Rectal smooth muscle tissue (tissue), 1 donor: Measurements from ENCODE around the gene SCNN1A.

Experiments used
- H3K27ac ChIP-seq: one replicate; pipeline ENCODE4 v1.7.0; 2013; ENCODE audit warnings: low read depth, low read length, inconsistent platforms
- H3K27me3 ChIP-seq: one replicate; pipeline ENCODE4 v1.7.0; 2013; ENCODE audit warnings: low read length; ENCODE audit not compliant: control insufficient read depth, insufficient read depth
- H3K36me3 ChIP-seq: one replicate; pipeline ENCODE4 v1.7.0; 2013; ENCODE audit warnings: low read length; ENCODE audit not compliant: control insufficient read depth, insufficient read depth
- H3K4me1 ChIP-seq: one replicate; pipeline ENCODE4 v1.7.0; 2013; ENCODE audit warnings: low read length; ENCODE audit not compliant: control insufficient read depth, insufficient read depth
- H3K4me3 ChIP-seq: one replicate; pipeline ENCODE4 v1.7.0; 2013; ENCODE audit warnings: low read length
- H3K9ac ChIP-seq: one replicate; pipeline ENCODE4 v1.7.0; 2013; ENCODE audit warnings: low read length

Gene SCNN1A

DNA sequence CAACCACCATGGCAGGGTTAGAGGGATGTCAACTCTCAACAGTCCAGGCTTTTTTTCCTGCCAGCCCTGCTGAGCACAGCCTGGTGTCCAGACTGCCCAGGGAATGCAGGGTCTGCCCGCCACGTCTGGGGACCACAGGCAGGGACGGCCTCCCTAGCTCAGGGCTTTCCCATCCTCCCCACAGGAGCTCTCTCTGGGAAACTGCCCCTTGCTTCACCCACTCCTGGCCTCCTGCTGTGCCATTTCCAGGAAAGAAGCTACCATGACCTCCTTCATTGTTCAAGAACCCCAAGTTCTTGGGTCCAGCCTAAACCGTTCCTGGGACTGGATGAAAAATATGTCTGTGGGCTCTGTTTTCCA, 4.8 kb downstream of the SCNN1A start:
- Histone ChIP-seq H3K4me3 (peak overlapping the region; percentile 1), H3K36me3 (no peaks in the 10 kb centered on the region), H3K9ac (no peak overlapping the region), H3K27me3 (no peaks in the 10 kb centered on the region), H3K27ac (no peak overlapping the region), H3K4me1 (no peaks in the 10 kb centered on the region)

DNA sequence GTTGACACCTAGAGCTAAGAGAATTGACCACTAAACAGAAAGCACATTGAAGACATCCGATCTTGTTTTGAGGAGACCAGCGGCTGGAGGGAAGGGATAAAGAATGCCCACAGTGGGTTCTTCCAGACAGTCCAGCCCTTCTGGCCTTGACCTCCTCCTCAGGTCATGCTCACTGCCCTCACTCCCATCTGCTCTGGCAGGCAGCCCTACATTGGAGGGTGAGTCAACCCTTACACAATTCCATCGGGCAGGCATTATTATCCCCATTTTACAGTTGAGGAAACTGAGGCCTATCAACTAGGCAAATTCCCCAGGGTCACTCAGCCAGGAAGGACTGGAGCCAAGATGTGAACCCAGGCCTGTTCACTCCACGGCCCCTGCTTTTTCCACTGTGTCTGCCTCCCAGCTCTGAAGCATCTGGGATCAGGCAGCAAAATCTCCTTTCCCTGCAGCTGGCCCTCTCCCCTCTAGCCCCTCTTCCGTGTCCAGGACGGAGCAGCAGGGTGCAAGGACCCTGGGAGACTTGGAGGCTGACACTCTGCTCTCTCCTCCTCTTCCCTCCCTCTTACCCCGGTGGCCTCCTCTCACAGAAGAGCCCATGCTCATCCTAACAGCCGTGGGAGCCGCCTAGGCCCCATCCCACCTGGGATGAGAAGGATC, 5.3 kb downstream of the SCNN1A start:
- Histone ChIP-seq H3K36me3 (no peaks in the 10 kb centered on the region), H3K27me3 (no peaks in the 10 kb centered on the region), H3K4me3 (no peak overlapping the region), H3K9ac (no peak overlapping the region), H3K27ac (no peak overlapping the region), H3K4me1 (no peaks in the 10 kb centered on the region)

DNA sequence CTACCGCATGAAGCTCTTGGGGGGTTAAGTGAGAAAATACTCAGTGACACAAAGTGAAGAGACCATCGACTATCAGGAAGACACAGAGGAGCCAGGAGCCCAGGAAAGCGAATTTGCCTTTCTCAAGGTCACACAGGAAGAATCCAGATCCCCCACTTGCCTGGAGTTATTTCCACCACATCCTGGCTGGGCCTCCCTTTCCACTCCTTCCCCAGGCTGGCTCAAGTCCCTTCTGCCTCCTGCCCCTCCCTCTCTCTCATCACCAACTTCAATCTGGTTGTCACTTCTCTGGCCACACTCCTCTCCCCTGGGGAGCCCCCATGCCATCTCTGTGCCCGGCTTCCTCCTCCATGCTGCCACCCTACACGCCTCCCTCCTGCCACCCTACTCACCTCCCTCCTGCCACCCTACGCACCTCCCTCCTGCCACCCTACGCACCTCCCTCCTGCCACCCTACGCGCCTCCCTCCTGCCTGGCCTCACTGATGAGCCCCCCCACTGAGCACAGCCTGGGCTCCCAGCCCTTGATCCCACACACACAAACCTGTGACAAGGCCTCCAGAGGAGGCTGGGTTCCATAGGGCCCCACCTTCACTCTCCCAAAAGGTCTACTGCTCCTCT, 6.3 kb downstream of the SCNN1A start:
- Histone ChIP-seq H3K27ac (no peak overlapping the region), H3K9ac (no peak overlapping the region)

DNA sequence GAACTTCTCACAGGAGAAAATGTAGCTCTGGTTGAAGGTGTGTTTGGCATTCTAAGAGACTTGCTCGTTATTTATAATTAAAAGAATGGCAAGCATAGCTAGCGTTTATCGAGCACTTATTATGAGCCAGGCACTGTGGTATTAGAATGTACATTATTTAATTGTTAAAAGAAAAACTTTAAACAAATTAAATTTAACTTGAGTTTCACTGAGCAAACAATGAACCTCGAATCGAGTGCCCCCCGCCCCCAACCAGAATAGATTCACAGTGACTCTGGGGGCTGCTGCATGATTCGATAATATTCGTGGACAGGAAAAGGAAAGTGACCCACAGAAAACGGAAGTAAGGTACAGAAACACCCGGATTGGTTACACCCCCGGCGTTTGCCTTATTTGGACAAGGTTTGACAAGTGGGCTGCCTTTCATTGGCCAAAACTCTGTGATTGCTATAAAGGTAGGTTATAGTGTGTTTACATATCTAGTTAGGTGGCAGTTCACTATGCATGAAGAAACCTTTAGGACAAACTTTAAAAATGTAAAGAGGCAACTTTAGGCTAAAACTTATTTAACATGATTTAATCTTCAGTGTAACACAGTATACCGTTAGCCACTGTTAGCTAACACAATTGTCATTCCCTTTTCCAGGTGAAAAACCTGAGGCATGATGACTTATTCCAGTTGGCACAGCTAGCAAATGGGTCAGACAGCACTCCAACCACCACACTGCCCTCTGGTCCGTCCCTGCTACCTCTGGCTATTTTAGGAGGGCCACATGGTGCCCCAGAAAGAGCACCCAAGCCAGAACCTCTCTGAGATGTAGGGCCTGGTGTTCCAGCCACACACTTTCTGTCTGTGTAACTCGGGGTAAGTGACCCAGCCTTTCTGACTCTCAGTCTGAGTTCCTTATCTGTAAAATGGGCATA, 7.1 kb downstream of the SCNN1A start:
- Histone ChIP-seq H3K36me3 (no peaks in the 10 kb centered on the region), H3K4me3 (no peak overlapping the region), H3K4me1 (no peaks in the 10 kb centered on the region), H3K27ac (no peak overlapping the region), H3K9ac (no peak overlapping the region), H3K27me3 (no peaks in the 10 kb centered on the region)

More for the DNA sequence above, 6.3 kb downstream of the SCNN1A start:
- Histone ChIP-seq H3K36me3 (no peaks in the 10 kb centered on the region), H3K4me3 (no peak overlapping the region), H3K4me1 (no peaks in the 10 kb centered on the region), H3K27me3 (no peaks in the 10 kb centered on the region)

DNA sequence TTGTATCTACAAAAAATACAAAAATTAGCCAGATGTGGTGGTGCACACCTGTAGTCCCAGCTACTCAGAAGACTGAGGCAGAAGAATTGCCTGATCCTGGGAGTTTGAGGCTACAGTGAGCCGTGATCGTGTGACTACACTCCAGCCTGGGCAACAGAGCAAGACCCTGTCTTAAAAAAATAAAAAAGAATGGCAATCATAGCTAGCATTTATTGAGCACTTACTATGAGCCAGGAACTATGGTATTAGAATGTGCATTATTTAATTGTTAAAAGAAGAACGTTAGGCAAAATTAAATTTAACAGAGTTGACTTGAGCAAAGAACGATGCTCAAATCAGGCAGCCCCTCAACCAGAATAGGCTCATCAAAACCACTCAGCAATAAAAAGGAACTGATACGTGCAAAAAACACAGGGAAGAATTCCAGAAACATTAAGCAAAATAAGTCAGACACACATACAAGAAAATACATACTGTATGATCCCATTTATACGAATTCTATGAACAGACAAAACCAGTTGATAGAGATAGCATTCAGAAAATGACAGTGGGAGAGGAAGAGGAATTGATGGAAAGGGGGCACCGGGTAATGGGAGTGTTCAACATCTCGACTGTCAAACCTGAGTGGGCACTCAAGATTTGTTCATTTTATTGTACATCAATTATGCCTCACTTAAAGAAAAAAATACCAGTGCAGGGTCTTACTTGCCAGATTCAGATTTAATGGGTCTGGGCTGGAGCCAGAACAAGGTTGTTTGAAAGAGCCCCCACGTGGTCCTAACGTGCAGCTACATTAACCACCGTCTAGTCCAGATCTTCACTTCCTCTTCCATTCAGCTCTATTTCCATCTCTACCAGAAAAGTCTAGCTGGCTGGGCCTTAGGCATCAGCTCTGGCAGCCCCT, 8.0 kb downstream of the SCNN1A start:
- no peaks in the 10 kb centered on the region for H3K4me1 ChIP-seq
- H3K27ac ChIP-seq = no peak overlapping the region
- no peak overlapping the region for H3K9ac ChIP-seq
- H3K4me3 ChIP-seq = no peak overlapping the region
- H3K27me3 ChIP-seq = no peaks in the 10 kb centered on the region
- H3K36me3 ChIP-seq = no peaks in the 10 kb centered on the region

DNA sequence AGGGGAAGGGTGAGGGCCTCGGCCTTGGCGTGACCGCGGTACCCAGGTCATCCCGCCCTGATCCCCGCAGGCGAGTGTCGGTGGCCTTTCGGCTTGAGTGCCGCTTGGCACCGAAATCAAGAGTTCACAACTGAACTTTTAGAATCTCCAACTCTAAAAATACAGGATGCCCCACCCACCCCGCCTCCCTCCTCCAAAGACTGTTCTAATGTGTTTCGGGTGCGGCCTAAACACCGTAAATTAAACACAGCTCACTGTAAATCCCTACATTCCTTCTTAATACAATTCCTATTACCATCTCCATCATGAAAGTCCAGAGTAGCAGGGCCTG, 11.4 kb downstream of the SCNN1A start:
- no peaks in the 10 kb centered on the region for H3K4me1 ChIP-seq
- H3K27me3 ChIP-seq = no peaks in the 10 kb centered on the region
- H3K27ac ChIP-seq = peak overlapping the region; percentile 91
- no peak overlapping the region for H3K9ac ChIP-seq
- H3K36me3 ChIP-seq = no peaks in the 10 kb centered on the region
- H3K4me3 ChIP-seq = peak overlapping the region; percentile 61

DNA sequence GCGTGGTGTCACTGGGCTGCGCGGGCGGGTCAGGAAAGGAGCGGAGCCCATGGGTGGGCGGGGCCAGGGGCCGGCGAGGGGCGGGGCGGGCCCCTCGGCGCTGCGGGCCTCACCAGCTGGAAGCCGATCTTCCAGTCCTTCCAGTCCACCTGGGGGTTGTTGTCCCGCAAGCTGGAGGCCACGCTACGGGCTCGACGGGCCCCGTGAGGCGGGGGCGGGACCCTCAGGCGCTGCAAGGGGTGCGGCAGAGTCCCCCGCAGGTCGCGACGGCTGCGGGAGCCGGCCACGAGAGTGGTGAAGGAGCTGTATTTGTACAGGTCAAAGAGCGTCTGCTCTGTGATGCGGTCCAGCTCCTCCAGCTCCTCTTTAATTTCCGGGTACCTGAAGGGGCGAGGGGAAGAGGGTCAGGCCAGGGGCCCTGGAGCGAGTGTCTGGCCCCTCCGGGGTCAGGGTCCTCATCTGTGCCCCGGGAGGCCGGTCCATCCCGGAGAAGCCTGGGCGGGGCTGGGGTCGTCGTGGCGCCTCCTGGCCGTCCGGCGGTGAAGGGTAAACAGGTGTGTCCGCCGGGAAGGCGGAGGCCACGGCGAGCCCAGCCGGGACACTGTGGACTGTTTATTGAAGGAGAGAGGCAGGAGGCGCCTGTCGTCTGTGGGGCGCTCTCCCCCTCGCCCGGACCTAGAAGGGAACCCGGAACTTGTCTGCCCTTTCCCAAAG, 11.9 kb downstream of the SCNN1A start:
- Histone ChIP-seq H3K4me1 (no peaks in the 10 kb centered on the region), H3K36me3 (no peaks in the 10 kb centered on the region), H3K27me3 (no peaks in the 10 kb centered on the region), H3K27ac (peak overlapping the region; percentile 91), H3K4me3 (peak overlapping the region; percentile 61), H3K9ac (no peak overlapping the region)

DNA sequence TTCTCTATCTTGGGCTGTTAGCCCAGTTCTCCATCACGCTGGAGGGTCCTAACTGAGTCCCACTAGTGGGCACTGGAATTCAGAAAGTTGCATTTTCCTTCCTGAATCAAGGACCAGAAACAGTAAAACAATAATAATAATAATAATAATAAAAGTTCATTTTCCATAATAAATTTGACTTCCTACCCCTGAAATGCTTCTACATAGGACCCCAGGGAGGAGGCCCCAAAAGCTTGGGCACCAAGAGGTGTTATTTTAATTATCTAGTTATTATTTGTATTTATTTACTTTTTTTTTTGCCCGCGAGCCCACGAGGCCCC, 12.4 kb downstream of the SCNN1A start:
- H3K27ac ChIP-seq = no peak overlapping the region
- no peaks in the 10 kb centered on the region for H3K4me1 ChIP-seq
- H3K27me3 ChIP-seq = no peaks in the 10 kb centered on the region
- H3K36me3 ChIP-seq = no peaks in the 10 kb centered on the region
- H3K4me3 ChIP-seq = no peak overlapping the region
- no peak overlapping the region for H3K9ac ChIP-seq

DNA sequence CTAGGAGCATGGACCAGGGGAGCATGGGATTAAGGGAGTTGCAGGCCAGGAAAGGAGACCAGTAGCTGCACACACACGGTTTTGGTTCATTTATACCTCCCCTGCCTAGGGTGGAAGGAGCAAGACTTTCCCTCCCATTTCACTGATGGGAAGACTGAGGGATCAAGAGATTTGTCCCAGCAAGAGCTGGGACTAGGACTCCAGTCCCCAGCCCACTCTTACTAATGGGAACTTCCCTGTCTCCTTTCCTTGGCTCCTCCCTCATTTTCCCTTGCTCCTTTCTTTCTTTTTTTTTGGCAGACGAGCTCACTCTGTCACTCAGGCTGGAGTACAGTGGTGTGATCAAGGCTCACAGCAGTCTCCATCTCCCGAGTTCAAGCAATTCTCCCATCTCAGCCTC, 13.0 kb downstream of the SCNN1A start:
- no peaks in the 10 kb centered on the region for H3K27me3 ChIP-seq
- H3K36me3 ChIP-seq = no peaks in the 10 kb centered on the region
- no peak overlapping the region for H3K27ac ChIP-seq
- H3K9ac ChIP-seq = no peak overlapping the region
- H3K4me3 ChIP-seq = no peak overlapping the region
- no peaks in the 10 kb centered on the region for H3K4me1 ChIP-seq

DNA sequence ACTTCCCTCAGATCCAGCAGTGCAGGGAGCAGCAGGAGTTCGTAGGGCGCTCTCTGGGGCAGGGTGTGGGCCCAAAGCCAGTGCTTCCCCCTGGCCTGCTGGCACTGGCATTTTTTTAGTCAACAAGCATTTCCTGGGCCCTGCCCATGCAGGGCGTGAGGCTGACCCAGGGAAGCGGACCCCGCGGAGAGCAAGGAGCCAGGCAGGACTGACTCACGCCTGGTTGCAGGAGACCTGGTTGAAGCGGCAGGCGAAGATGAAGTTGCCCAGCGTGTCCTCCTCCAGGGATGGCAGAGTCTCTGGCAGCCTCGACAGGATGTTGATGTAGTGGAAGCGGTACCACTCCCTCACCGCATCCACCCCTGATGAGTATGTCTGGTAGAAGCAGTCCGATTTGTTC, 13.5 kb downstream of the SCNN1A start:
- Histone ChIP-seq H3K4me3 (no peak overlapping the region), H3K36me3 (no peaks in the 10 kb centered on the region), H3K27ac (no peak overlapping the region), H3K4me1 (no peaks in the 10 kb centered on the region), H3K9ac (no peak overlapping the region), H3K27me3 (no peaks in the 10 kb centered on the region)

DNA sequence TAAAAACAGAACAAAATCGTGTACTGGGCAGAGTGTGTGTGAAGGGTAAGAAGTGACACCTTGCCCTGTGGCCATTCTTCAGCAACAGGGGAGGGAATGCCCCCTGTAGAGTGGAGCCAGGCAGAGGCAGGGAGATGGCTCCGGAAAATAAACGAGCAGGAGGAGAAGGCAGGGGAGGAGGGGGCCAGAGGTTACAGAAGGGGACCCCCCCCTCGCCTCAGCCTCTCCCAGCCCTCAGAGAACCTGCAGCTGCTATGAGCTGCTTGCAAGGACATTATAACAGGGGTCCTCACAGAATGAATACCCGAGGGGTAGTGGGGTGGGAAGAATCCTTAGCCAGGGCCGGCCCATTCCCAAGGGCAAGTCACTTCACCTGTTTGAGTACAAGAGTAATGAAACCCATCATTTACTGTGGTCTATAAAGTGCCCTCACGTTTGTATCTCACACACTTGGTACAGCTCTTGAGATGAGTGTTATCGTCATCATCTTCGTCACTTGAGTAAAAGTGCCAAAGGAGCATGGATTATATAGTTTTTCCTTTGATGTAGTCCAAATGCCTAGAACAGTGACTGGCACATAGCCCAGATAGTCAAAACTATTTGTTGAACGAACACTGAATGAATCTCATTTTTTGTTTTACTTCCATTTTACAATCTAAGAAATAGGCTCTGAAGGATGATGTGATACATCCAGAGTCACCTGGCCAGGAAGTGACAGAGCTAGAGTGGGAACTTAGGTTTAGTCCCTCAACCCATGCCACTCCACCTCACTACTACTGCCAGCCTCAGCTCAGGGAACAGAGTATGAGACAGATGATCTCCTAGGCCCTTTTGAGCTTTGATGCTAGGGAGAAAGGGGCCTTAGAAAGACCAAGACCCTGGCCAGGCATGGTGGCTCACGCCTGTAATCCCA, 14.5 kb downstream of the SCNN1A start:
- H3K27ac ChIP-seq = peak overlapping the region; percentile 59
- peak overlapping the region; percentile 16 for H3K4me3 ChIP-seq
- no peaks in the 10 kb centered on the region for H3K27me3 ChIP-seq
- H3K4me1 ChIP-seq = no peaks in the 10 kb centered on the region
- H3K36me3 ChIP-seq = no peaks in the 10 kb centered on the region
- no peak overlapping the region for H3K9ac ChIP-seq
